ENCODE results near the gene NBAS. TPM values are rescaled to one million over a fixed set of nuclear protein-coding genes. Genes with fewer than 3 reads are reported as not detected.

NBAS gene
- total and polyA plus RNA-seq, 2 donors (not counting 1 experiment from before 2014, with no cell fraction given): 27.0 to 124 TPM

DNA sequence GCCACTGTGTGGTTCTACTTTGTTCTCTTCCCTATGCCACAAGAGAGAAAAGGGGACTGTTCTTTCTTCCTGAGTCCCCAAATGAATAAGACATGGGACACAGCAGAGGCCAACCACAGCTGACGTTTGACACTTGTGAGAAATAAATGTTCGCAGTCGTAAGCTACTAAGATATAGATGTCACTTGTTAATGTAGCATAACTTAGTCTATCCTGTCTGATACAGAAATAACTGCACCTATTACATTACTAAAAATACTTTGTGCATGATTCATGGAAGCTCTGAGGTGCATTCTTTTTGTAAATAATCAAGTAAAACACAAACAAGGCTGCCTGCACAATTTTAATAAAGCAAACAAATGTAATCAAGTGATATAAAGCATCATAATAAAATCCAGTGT is 148.8 kb downstream of the NBAS start:
- no peak overlapping the region for H3K9ac ChIP-seq (ENCODE audit: insufficient read depth, low read length)
- peaks cover 2% of the 10 kb centered on the region for H4K20me1 ChIP-seq (ENCODE audit: control insufficient read depth, extremely low read depth, insufficient read depth, low read length)
- DNase-seq (ENCODE audit: low read depth in 2 of 2): no peak
- H3K9me3 ChIP-seq (ENCODE audit: control insufficient read depth, insufficient read depth, low read depth, low read length): no peaks in the 10 kb centered on the region
- H3K27me3 ChIP-seq (ENCODE audit: control insufficient read depth, insufficient read depth, low read length): no peaks in the 10 kb centered on the region
- no peak overlapping the region for H2AFZ ChIP-seq (ENCODE audit: low read length)
- no peaks in the 10 kb centered on the region for H3K36me3 ChIP-seq (ENCODE audit: control insufficient read depth, insufficient read depth, low read length)
- no peaks in the 10 kb centered on the region for H3K4me1 ChIP-seq (ENCODE audit: control insufficient read depth, extremely low read depth, insufficient read depth, low read length)
- H3K79me2 ChIP-seq (ENCODE audit: control insufficient read depth, insufficient read depth, low read length): no peaks in the 10 kb centered on the region
- no peak overlapping the region for H3K4me2 ChIP-seq (ENCODE audit: extremely low read depth, insufficient read depth, low read length)
- H3K27ac ChIP-seq (ENCODE audit: insufficient read depth, low read length): no peak overlapping the region
- TF ChIP-seq, protein P1, sequence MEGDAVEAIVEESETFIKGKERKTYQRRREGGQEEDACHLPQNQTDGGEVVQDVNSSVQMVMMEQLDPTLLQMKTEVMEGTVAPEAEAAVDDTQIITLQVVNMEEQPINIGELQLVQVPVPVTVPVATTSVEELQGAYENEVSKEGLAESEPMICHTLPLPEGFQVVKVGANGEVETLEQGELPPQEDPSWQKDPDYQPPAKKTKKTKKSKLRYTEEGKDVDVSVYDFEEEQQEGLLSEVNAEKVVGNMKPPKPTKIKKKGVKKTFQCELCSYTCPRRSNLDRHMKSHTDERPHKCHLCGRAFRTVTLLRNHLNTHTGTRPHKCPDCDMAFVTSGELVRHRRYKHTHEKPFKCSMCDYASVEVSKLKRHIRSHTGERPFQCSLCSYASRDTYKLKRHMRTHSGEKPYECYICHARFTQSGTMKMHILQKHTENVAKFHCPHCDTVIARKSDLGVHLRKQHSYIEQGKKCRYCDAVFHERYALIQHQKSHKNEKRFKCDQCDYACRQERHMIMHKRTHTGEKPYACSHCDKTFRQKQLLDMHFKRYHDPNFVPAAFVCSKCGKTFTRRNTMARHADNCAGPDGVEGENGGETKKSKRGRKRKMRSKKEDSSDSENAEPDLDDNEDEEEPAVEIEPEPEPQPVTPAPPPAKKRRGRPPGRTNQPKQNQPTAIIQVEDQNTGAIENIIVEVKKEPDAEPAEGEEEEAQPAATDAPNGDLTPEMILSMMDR (conservative IDR thresholded peaks at IDR 0.05 in 1 of 2, IDR thresholded peaks at IDR 0.05 in 1 of 2; ENCODE audit: low read depth in 1 of 2, low read length in 2 of 2): no peak
- TF ChIP-seq EZH2 (IDR thresholded peaks at IDR 0.05; ENCODE audit: low read length, missing control alignments): no peak
- no peak overlapping the region for H3K4me3 ChIP-seq (replicated peaks in 1 of 4; ENCODE audit: control extremely low read depth in 1 of 4, insufficient read depth in 1 of 4, low read depth in 3 of 4, low read length in 4 of 4)

DNA sequence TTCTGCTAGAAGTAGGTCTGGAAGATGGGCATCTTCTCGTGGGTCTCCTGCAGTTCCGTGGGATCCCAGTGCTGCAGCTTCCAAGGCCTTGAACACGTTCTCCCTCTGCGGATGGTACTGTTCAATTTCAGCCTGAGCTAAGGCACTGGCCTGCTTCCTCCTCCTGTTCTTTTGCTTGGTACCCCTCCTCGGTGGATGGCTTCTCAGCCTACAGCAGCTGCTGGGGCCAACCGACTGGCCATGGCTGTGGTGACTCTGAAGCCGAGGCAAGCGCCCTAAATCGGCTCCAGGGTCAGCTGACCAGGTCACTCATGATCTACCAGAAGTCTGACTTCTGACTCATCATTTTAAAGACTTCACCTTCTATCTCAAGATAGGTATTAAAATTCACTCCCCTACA is 150.2 kb downstream of the NBAS start:
- H3K27ac ChIP-seq (ENCODE audit: insufficient read depth, low read length): no peak overlapping the region
- H3K79me2 ChIP-seq (ENCODE audit: control insufficient read depth, insufficient read depth, low read length): no peaks in the 10 kb centered on the region

DNA sequence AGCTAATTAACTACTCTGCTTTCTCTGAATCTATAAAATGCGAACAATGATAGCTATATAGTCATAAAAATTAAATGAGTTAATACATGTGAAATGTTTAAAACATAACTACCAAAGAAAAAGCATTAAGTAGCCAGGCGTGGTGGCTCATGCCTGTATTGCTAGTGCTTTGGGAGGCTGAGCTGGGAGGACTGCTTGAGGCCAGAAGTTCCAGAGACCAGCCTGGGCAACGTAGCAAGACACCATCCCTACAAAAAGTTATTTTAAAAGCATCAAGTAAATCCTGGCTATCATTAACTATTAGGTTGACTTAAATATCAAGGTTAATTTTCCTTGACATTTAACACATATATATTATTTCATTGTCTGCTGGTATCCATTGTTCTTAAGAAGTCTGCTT is 152.4 kb downstream of the NBAS start:
- H3K4me1 ChIP-seq (ENCODE audit: control insufficient read depth, extremely low read depth, insufficient read depth, low read length): no peaks in the 10 kb centered on the region
- no peak for TF ChIP-seq EZH2 (IDR thresholded peaks at IDR 0.05; ENCODE audit: low read length, missing control alignments)
- TF ChIP-seq, protein P1 (conservative IDR thresholded peaks at IDR 0.05 in 1 of 2, IDR thresholded peaks at IDR 0.05 in 1 of 2; ENCODE audit: low read depth in 1 of 2, low read length in 2 of 2): no peak

More for the DNA sequence above, 150.2 kb downstream of the NBAS start:
- H2AFZ ChIP-seq (ENCODE audit: low read length): no peak overlapping the region
- no peaks in the 10 kb centered on the region for H3K9me3 ChIP-seq (ENCODE audit: control insufficient read depth, insufficient read depth, low read depth, low read length)
- no peak for DNase-seq (ENCODE audit: low read depth in 2 of 2)
- no peak for TF ChIP-seq EZH2 (IDR thresholded peaks at IDR 0.05; ENCODE audit: low read length, missing control alignments)
- TF ChIP-seq, protein P1 (conservative IDR thresholded peaks at IDR 0.05 in 1 of 2, IDR thresholded peaks at IDR 0.05 in 1 of 2; ENCODE audit: low read depth in 1 of 2, low read length in 2 of 2): no peak
- H3K36me3 ChIP-seq (ENCODE audit: control insufficient read depth, insufficient read depth, low read length): no peaks in the 10 kb centered on the region
- H3K27me3 ChIP-seq (ENCODE audit: control insufficient read depth, insufficient read depth, low read length): no peaks in the 10 kb centered on the region
- H3K9ac ChIP-seq (ENCODE audit: insufficient read depth, low read length): no peak overlapping the region
- peaks cover 2% of the 10 kb centered on the region for H4K20me1 ChIP-seq (ENCODE audit: control insufficient read depth, extremely low read depth, insufficient read depth, low read length)
- H3K4me3 ChIP-seq (replicated peaks in 1 of 4; ENCODE audit: control extremely low read depth in 1 of 4, insufficient read depth in 1 of 4, low read depth in 3 of 4, low read length in 4 of 4): no peak overlapping the region
- no peaks in the 10 kb centered on the region for H3K4me1 ChIP-seq (ENCODE audit: control insufficient read depth, extremely low read depth, insufficient read depth, low read length)
- no peak overlapping the region for H3K4me2 ChIP-seq (ENCODE audit: extremely low read depth, insufficient read depth, low read length)

More for the DNA sequence above, 152.4 kb downstream of the NBAS start:
- H3K4me2 ChIP-seq (ENCODE audit: extremely low read depth, insufficient read depth, low read length): no peak overlapping the region
- H3K27ac ChIP-seq (ENCODE audit: insufficient read depth, low read length): no peak overlapping the region
- H3K9me3 ChIP-seq (ENCODE audit: control insufficient read depth, insufficient read depth, low read depth, low read length): no peaks in the 10 kb centered on the region
- no peak for DNase-seq (ENCODE audit: low read depth in 2 of 2)
- no peaks in the 10 kb centered on the region for H3K36me3 ChIP-seq (ENCODE audit: control insufficient read depth, insufficient read depth, low read length)
- H2AFZ ChIP-seq (ENCODE audit: low read length): no peak overlapping the region
- no peaks in the 10 kb centered on the region for H3K79me2 ChIP-seq (ENCODE audit: control insufficient read depth, insufficient read depth, low read length)
- H3K27me3 ChIP-seq (ENCODE audit: control insufficient read depth, insufficient read depth, low read length): no peaks in the 10 kb centered on the region
- H3K9ac ChIP-seq (ENCODE audit: insufficient read depth, low read length): no peak overlapping the region
- no peak overlapping the region for H3K4me3 ChIP-seq (replicated peaks in 1 of 4; ENCODE audit: control extremely low read depth in 1 of 4, insufficient read depth in 1 of 4, low read depth in 3 of 4, low read length in 4 of 4)
- H4K20me1 ChIP-seq (ENCODE audit: control insufficient read depth, extremely low read depth, insufficient read depth, low read length): peaks cover 2% of the 10 kb centered on the region
